Hindlimb muscle (tissue), 1 donor: Measurements from ENCODE around the gene TSPY9. TPM values are rescaled to one million over a fixed set of nuclear protein-coding genes. Genes with fewer than 3 reads are reported as not detected.
"Not testable (repeated sequence)": the region's sequence is repeated elsewhere in the genome, so short reads cannot be mapped to it uniquely, and the experiment has no call there.

Source experiments
- DNase-seq: peaks from one replicate; pipeline ENCODE4 v3.0.0-alpha.2; 2013
- polyA plus RNA-seq: library from polyadenylated mRNA; unstranded; fragments of 120-200 nt; gene quantifications from one replicate; pipeline ENCODE4 v1.2.1, GENCODE V29; 2013; ENCODE audit not compliant: insufficient read length

The TSPY9 gene, protein sequence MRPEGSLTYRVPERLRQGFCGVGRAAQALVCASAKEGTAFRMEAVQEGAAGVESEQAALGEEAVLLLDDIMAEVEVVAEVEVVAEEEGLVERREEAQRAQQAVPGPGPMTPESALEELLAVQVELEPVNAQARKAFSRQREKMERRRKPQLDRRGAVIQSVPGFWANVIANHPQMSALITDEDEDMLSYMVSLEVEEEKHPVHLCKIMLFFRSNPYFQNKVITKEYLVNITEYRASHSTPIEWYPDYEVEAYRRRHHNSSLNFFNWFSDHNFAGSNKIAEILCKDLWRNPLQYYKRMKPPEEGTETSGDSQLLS
- not detected for polyA plus RNA-seq

GRCh38 chrY:9486967-9487366, at the start of gene TSPY9:
TSS of gene TSPY9 (plus strand) at chrY:9487267. CDS start at chrY:9487313, 46 bp downstream.
- not testable (repeated sequence) for DNase-seq

- not testable (repeated sequence) for DNase-seq
Measured at GRCh38 chrY:9466655-9467054, 20.4 kb upstream of the TSPY9 start, which contains the start of gene TSPY1. TSS of gene TSPY1 (plus strand) at chrY:9466955. CDS start at chrY:9467001, 46 bp downstream.

DNA sequence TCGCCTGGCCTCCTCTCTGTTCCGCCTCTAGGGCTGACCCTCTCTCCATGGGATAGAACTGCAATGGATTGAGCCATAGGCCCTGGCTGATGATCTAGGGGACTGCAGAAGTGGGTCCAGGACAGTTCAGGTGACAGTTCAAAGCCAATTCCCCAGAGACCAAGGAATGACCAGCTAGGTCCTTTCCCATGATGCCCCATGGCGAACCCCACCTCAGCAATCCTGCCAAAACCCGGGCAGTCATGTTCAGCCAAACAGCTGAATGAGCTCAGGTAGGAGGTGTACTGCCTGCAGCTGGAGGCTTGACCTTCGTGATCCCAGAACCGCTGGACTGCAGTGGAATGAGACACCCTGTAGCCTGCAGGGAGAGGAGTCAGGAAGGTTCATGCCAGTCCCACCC, 17.3 kb downstream of the TSPY9 start:
- DNase-seq, result not testable (repeated sequence)

GRCh38 chrY:9516287-9516686, 29.2 kb downstream of the TSPY9 start:
- DNase-seq, result not testable (repeated sequence)

DNA sequence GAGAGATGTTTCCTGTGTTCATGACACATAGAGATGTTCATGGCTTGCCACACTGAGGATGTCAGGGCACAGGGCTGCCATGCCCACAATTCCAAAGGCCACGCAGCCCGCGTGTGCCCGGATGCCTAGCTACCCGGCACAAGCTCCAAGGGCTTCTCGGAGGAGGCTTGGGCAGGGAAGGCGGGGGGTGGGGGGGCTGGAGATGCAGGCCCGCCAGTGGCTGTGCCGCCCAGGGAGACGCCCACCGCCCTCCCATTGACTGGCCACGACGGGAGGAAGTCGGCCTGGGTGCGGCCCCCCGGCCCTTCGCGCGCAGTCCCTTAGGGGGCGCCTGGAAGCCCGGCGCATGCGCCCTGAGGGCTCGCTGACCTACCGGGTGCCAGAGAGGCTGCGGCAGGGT, 40.5 kb downstream of the TSPY9 start, which contains the start of gene TSPY10:
TSS of gene TSPY10 (plus strand) at position 301 of the 400 bp plus-strand sequence. CDS start at position 347, 46 bp downstream.
- not testable (repeated sequence) for DNase-seq

Other genes starting within 250 kb of the TSPY9 start
- gene TSPY4, start 149.8 kb upstream of the TSPY9 start, polyA plus RNA-seq, result not detected
- gene TSPY8, start 129.5 kb upstream of the TSPY9 start, polyA plus RNA-seq, result not detected
- not detected for gene TSPY3, start 88.8 kb upstream of the TSPY9 start, polyA plus RNA-seq
- gene TSPY1, start 20.3 kb upstream of the TSPY9 start, polyA plus RNA-seq, result not detected
- not detected for gene TSPY10, start 40.6 kb downstream of the TSPY9 start, polyA plus RNA-seq